Kidney epithelial cell (primary cell): ENCODE results near the gene UBE2Q1. TPM values are rescaled to one million over a fixed set of nuclear protein-coding genes. Genes with fewer than 3 reads are reported as not detected.

Experiments used
- DNase-seq: peaks from one replicate; pipeline ENCODE4 v3.0.0-alpha.2; 2010; ENCODE audit warnings: low read depth
- H3K27me3 ChIP-seq: 2 replicates; pipeline ENCODE4 v1.6.0; 2011; ENCODE audit warnings: low read length; ENCODE audit not compliant: control insufficient read depth, insufficient read depth
- H3K36me3 ChIP-seq: 2 replicates; pipeline ENCODE4 v1.5.1; 2011; ENCODE audit warnings: low read length; ENCODE audit not compliant: control insufficient read depth, insufficient read depth
- H3K4me3 ChIP-seq: 2 replicates; pipeline ENCODE4 v1.5.1; 2011; ENCODE audit warnings: low read depth, mild to moderate bottlenecking, control low read depth, low read length
- total RNA-seq: library from RNA; depleted of rRNA; stranded (reverse); fragments of >200 nt; gene quantifications from 2 replicates; pipeline ENCODE4 v1.2.3, GENCODE V29; 2015
- TF ChIP-seq, protein P1 (sequence below): IDR thresholded peaks from 2 replicates; pipeline ENCODE4 v1.5.1; 2011; ENCODE audit warnings: mild to moderate bottlenecking, moderate library complexity, low read length, control low read depth, inconsistent platforms; ENCODE audit not compliant: insufficient read depth, poor library complexity, severe bottlenecking

Gene UBE2Q1
- total RNA-seq, 1 donor from 2014 or later, result 42.7 TPM

DNA sequence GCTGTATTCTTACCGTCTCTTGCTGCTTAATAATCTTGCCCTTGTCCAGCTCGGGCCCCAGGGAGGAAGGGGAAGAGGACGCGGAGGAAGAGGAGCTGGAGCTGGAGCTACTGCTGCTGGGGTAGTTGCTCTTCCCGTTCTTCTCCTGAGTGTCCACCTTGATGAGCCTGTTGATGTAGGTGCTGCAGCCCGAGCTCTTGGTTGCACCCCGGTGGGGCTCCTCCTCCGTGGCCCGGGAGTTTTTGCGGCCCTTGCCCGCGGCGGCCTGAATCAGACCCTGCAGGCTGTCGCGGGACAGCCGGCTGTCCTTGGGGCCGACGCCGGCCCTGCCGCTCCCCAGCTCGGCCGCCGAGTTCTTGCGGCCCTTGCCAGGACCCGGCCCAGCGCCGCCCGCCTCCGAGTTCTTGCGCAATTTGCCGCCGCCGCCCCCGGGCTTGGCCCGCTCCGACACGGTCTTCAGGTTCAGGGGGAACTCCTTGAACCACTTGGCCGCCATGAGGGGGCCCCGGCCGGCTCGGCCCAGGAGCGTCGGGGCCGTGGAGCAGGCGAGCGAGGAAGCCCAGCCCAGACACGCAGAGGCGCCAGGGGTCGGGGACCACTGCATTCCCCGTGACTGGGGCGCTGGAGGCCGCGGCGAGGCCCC lies 56.9 kb downstream of the UBE2Q1 start:
- TF ChIP-seq, protein P1, sequence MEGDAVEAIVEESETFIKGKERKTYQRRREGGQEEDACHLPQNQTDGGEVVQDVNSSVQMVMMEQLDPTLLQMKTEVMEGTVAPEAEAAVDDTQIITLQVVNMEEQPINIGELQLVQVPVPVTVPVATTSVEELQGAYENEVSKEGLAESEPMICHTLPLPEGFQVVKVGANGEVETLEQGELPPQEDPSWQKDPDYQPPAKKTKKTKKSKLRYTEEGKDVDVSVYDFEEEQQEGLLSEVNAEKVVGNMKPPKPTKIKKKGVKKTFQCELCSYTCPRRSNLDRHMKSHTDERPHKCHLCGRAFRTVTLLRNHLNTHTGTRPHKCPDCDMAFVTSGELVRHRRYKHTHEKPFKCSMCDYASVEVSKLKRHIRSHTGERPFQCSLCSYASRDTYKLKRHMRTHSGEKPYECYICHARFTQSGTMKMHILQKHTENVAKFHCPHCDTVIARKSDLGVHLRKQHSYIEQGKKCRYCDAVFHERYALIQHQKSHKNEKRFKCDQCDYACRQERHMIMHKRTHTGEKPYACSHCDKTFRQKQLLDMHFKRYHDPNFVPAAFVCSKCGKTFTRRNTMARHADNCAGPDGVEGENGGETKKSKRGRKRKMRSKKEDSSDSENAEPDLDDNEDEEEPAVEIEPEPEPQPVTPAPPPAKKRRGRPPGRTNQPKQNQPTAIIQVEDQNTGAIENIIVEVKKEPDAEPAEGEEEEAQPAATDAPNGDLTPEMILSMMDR, result no peak
- H3K36me3 ChIP-seq, result no peaks in the 10 kb centered on the region
- peaks cover 40% of the 10 kb centered on the region for H3K27me3 ChIP-seq
- no peak overlapping the region for H3K4me3 ChIP-seq
- DNase-seq, result no peak

DNA sequence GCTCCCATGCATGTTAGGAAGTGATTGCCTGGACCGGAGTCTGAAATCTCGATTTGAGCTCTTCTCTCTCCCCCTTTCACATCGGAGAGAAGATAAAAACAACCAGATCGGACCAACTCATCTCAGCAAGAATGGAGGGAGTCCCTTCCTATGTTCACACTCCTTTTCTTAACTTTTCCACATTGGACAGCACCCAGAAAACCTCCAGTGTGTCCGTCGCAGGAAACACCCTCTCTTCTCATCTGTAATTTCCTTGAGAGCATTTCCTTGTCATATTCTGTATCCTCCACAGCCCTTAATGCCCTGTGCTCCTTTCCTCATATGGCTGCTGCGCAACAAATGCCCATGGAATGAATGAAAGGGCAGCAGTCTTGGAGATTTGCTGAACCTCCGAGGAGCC lies 57.9 kb downstream of the UBE2Q1 start:
- no peak for DNase-seq
- TF ChIP-seq, protein P1, result no peak
- Histone ChIP-seq H3K36me3 (no peaks in the 10 kb centered on the region), H3K27me3 (peaks cover 36% of the 10 kb centered on the region), H3K4me3 (no peak overlapping the region)

DNA sequence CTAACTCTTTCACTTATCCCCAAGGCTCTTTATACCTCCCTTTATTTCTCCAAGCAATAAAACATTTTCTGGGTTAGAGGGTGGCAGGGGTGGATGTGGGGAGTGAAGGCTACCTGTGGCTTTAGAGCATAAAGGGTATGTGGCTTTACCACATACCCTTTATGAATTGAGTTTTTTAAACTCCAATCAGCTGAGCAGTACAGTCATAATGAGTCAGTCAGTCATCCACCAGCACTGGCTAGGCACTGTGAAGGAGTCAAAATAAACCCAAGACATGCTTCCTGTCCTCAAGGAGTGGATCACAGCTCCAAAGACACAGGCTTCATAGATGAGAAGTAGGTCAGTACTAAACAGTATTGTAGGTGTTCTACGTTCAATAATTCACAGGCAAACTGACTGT lies 59.0 kb downstream of the UBE2Q1 start:
- TF ChIP-seq, protein P1, result no peak
- DNase-seq, result no peak

More for the DNA sequence above, 59.0 kb downstream of the UBE2Q1 start:
- Histone ChIP-seq H3K27me3 (peaks cover 33% of the 10 kb centered on the region), H3K4me3 (no peak overlapping the region), H3K36me3 (no peaks in the 10 kb centered on the region)

Other genes with a start within 250 kb of the UBE2Q1 start
- gene AQP10, start 237.6 kb downstream of the UBE2Q1 start, total RNA-seq, result not detected in 2 replicates
- 30.9 and 45.2 TPM in 2 replicates for gene ATP8B2, start 233.1 kb downstream of the UBE2Q1 start, total RNA-seq
- 9.6 and 11.7 TPM in 2 replicates for gene IL6R, start 153.3 kb downstream of the UBE2Q1 start, total RNA-seq
- gene TDRD10, start 56.4 kb downstream of the UBE2Q1 start, total RNA-seq, result not detected in 2 replicates
- gene SHE, start 56.2 kb downstream of the UBE2Q1 start, total RNA-seq, result under 0.01 TPM in 1 of 2 replicates, not detected in the other
- gene CHRNB2, start 9.1 kb upstream of the UBE2Q1 start, total RNA-seq, result 2.5 and 3.1 TPM in 2 replicates
- 121 and 149 TPM in 2 replicates for gene ADAR, start 49.5 kb upstream of the UBE2Q1 start, total RNA-seq